T-helper 2 cell (primary cell): ENCODE results near the gene TIE1.

ENCODE experiments used
- DNase-seq, 5 experiments: peaks; one replicate each; pipeline versions ENCODE4 v3.0.0 to v3.0.0-alpha.2; 2012 to 2022
- total RNA-seq, 2 donors: gene quantifications; one replicate each; lab custom pipeline; 2026; lab: John Stamatoyannopoulos, UW

Gene TIE1
- total RNA-seq = 0 reads per million in 2 donors

GRCh38 chr1:43300378-43301094, at the start of gene TIE1:
TIE1 (plus strand) TSS chr1:43300982; CDS start chr1:43301072, 90 bp downstream.
- no peak for DNase-seq

- DNase-seq = no peak
These were observed 49.8 kb upstream of the TIE1 start for GRCh38 chr1:43251024-43251423.

- DNase-seq = no peak
These were observed 48.6 kb upstream of the TIE1 start for GRCh38 chr1:43252225-43252624.

GRCh38 chr1:43253173-43253572, 47.6 kb upstream of the TIE1 start:
- no peak for DNase-seq

- DNase-seq = no peak
These were observed 46.9 kb upstream of the TIE1 start for GRCh38 chr1:43253876-43254275.

GRCh38 chr1:43255438-43256210, 45.2 kb upstream of the TIE1 start:
- no peak for DNase-seq

GRCh38 chr1:43256675-43257570, 43.9 kb upstream of the TIE1 start:
- no peak for DNase-seq

- no peak for DNase-seq
These were observed 42.4 kb upstream of the TIE1 start for GRCh38 chr1:43258370-43258769.

GRCh38 chr1:43265431-43265830, 35.4 kb upstream of the TIE1 start:
- no peak for DNase-seq

- no peak for DNase-seq
These were observed 33.9 kb upstream of the TIE1 start for GRCh38 chr1:43266881-43267280.

GRCh38 chr1:43267291-43267805, 33.4 kb upstream of the TIE1 start:
- DNase-seq = no peak

- no peak for DNase-seq
These were observed 32.9 kb upstream of the TIE1 start for GRCh38 chr1:43267818-43268425.

GRCh38 chr1:43269627-43270375, 31.0 kb upstream of the TIE1 start, which contains the start of gene TMEM125:
TMEM125 (plus strand) TSS chr1:43269983; CDS start chr1:43272723, 2,740 bp downstream.
- DNase-seq = no peak

GRCh38 chr1:43270421-43271095, 30.2 kb upstream of the TIE1 start:
- DNase-seq = no peak

GRCh38 chr1:43271186-43272118, 29.3 kb upstream of the TIE1 start:
- DNase-seq = no peak

- no peak for DNase-seq
These were observed 28.6 kb upstream of the TIE1 start for GRCh38 chr1:43272161-43272560.

- DNase-seq = no peak
These were observed 27.9 kb upstream of the TIE1 start for GRCh38 chr1:43272576-43273571.

GRCh38 chr1:43273708-43274107, 27.1 kb upstream of the TIE1 start:
- DNase-seq = no peak
